Heart left ventricle (tissue), 13 donors: ENCODE data around the gene DLG4.

Experiments
- CTCF ChIP-seq, 12 donors: fragments of 200-600 bp; sonication (generic) in 4 of 12; IDR thresholded peaks; one replicate each; pipeline versions ENCODE4 v1.5.0 to v1.8.0; 2018 to 2022; ENCODE audit warnings: antibody characterized with exemption in 12 of 12, mild to moderate bottlenecking in 5 of 12
- POLR2A ChIP-seq, 2 donors: fragments of 450-650 bp; IDR thresholded peaks; one replicate each; pipeline ENCODE4 v1.6.1; 2017; ENCODE audit warnings: antibody characterized with exemption in 2 of 2, mild to moderate bottlenecking in 2 of 2, moderate library complexity in 2 of 2
- donor health status: ischemic (EF 13 %, LVEDD 7.1; RV severe dilation, severe dysfunction).
- donor health status: DM: no; HTN: yes; CAD: no.
- donor health status: DM: no; HTN: no; CAD: no.
- donor health status: ischemic (EF 25% LVEDD 6.9; RV normal size, moderate dysfunction).
- donor health status: ischemic (EF 25% LVEDD 5.7; RV mildly dilated, moderate dysfunction).
- donor health status: ischemic (EF 35%, LVEDD 5.7; RV mildly dilated, moderate dysfunction).
- donor health status: nonischemic (EF 11% LVEDD 7.7; RV severe dilation, severe dysfunction).
- donor health status: DM: yes; HTN: yes; CAD: no.
- donor health status: PGD.
- donor health status: ischemic (EF 29% LVEDD 5.4; RV normal size, mild dysfunction).
- donor health status: nonischemic (EF 23%, LVEDD 6.1; RV moderate dilation, normal function).

DNA sequence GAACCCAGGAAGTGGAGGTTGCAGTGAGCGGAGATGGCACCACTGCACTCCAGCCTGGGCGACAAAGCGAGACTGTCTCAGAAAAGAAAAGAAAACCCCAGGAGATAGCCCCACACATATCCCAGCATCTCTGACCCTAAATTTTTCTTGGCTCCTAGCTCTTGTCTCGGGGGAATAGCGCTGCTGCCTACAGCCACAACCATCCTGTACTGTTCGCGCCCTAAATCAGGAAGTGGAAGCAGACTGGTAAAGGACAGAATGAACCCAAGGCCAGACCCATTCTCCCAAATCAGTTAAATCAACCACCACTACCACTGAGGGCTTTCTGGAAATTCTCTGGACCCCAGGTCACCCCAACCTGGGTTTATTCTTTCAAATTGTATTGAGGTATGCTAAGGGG is 30.2 kb upstream of the DLG4 start:
- no peak for TF ChIP-seq CTCF (IDR thresholded peaks at IDR 0.05)
- no peak for TF ChIP-seq POLR2A (IDR thresholded peaks at IDR 0.05)
